Activated CD8-positive, alpha-beta memory T cell treated with anti-CD3 and anti-CD28 coated beads for 48 hours (primary cell): Measurements from ENCODE around the gene AUH.
"Not testable (repeated sequence)": the region's sequence is repeated elsewhere in the genome, so short reads cannot be mapped to it uniquely, and the experiment has no call there.

ENCODE experiments used
- DNase-seq, 3 experiments: peaks; one replicate each; pipeline ENCODE4 v3.0.0-alpha.2; 2020; ENCODE audit warnings: low read depth in 2 of 3, low spot score in 2 of 3

The AUH gene

GRCh38 chr9:91379426-91379825, 17.7 kb upstream of the AUH start:
- DNase-seq = no peak

DNA sequence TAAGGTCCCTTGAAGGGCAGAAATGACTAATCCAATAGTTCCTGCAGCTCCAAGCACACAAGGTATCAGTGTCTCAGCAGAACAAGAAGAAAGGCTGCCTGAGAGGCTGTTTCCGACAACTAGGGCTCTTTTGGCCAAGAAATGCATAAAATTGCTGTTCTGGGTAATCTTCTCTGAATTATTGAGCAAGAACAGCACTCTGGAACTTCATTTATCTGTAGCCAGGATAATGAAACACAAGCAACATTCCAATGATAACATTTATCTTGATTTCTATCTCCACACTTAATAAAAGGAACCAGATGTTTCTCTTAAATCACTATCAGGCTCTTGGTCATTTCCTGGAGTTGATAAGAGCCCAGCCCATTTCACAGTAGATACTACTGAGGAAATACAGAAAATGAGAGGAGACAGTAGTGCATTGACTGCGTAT, 17.0 kb upstream of the AUH start:
- DNase-seq = no peak

GRCh38 chr9:91378054-91378453, 16.3 kb upstream of the AUH start:
- DNase-seq = not testable (repeated sequence)

DNA sequence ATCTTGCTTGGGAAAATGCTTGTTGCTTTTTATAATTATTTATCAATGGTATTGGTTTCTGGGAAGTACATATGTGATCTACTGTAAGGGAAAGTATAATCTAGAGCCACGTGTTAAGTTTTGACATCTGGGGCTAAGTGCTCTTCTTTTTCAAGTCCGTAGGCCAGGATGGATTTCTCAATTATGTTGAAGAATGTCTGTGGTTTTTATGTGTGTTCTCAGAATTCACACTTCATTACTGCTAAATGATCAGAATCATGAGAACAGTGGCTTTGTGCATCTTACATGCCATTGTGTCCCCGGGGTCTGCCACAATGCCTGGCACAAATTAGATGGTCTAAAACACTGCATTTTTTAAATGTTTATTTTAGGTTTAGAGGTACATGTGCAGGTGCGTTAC, 14.5 kb upstream of the AUH start:
- no peak for DNase-seq

DNA sequence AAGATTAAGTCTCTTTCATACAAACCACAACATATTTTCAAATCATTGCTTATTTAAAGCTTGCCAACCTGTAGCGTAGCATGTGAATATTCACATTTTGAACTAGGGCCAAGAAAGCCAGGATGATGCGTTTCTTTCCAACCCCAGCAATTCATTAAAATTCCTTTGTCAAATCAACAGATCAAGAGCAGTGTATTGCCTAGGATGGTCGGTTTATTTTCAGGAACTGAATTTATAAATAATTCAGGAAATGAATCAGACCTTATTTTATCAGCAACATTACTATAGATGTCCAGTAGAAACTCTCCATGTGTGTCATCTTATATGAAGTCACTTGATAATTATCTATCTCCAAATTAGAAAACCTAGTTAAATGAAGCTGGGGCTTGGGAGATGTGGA, 13.2 kb upstream of the AUH start:
- no peak for DNase-seq

DNA sequence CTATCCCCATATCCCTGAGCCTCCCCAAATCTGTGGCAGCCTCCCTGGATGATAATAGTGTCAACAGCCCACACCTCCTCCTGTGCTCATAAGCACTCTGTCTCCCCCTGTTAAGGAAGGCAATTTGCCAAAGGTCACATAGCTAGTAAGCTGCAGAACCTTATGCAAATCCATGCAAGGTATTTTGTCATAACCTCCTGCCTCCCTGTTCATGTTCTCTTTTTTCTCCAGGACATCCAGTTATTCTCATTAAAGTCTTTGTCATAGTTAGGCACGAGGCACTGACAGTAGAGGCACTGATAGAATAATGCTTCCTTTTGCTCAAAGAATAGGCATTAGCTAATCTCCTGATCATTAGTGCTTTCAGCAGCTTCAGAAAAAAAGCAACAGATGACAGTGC, 10.2 kb upstream of the AUH start:
- DNase-seq = no peak

DNA sequence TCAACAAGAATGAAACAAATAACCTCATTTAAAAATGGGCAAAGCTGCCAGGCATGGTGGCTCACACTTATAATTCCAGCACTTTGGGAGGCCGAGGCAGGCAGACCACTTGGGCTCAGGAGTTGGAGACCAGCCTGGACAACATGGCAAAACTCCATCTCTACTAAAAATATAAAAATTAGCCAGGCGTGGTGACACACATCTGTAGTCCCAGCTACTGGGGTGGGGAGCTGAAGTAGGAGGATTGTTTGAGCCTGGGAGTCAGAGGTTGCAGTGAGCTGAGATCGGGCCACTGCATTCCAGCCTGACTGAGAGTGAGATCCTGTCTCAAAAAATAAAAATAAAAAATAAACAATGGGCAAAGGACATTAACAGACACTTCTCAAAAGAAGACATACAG, 8.3 kb upstream of the AUH start:
- DNase-seq = not testable (repeated sequence)

DNA sequence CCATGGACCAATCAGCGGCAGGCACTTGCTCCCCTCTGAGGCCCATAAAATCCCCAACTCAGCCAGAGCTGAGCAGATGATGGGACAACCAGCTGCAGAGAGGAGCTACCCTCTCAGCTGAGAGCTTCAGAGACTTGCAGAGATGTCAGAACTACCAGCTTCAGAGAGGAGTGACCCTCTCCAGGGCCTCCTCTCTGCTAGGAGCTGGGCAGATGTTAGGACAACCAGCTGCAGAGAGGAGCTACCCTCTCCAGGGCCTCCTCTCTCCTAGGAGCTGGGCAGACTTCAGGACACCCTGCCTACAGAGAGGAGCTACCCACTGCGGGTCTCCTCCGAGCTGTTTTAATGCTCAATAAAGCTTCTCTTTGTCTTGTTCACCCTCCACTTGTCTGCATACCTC, 3.0 kb upstream of the AUH start:
- DNase-seq = no peak

DNA sequence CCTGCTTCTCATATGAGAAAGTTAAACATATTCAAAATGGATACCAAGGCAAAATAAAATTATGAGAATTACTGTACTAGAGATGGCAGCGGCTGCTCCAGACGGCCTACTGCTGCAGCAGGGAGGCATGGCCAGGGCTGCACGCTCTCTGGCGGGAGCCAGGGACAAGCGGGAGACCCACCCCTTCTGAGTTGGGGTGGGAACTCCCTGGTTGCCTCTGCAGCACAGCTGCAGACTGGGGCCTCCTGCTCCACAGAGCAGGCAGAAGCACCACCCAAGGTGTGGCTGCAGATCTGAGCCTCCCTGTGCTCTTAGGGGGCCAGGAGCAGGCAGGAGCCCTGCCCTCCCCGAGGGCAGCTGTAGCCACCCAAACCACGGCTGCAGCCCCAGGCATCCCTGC, 2.3 kb upstream of the AUH start:
- no peak for DNase-seq

GRCh38 chr9:91362051-91362611, 413 bp upstream of the AUH start:
- DNase-seq = no peak

GRCh38 chr9:91360551-91361290, 997 bp downstream of the AUH start:
- DNase-seq = no peak

GRCh38 chr9:91359734-91360470, 1.8 kb downstream of the AUH start:
- DNase-seq = no peak

GRCh38 chr9:91359083-91359482, 2.6 kb downstream of the AUH start:
- DNase-seq = no peak

GRCh38 chr9:91354881-91355280, 6.8 kb downstream of the AUH start:
- DNase-seq = no peak

DNA sequence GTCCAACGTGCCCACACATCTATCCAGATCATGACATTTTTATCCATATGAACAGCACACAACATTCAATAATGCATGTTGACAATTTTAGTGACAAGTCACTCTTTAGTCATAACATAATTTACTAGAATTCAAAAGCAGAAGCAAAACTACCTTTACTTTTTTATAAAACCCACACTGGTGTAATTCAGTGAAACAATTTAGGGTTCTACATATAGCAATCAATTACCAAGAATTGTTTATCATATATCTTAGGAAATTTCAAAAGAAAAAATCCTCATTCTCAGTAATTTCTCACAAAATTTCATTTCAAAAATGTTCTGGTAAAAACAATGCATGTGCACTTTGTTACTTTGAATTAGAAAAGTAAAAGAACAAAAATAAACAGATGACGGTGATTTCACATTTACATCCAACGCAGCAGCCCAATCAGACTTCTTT, 12.6 kb downstream of the AUH start:
- no peak for DNase-seq

DNA sequence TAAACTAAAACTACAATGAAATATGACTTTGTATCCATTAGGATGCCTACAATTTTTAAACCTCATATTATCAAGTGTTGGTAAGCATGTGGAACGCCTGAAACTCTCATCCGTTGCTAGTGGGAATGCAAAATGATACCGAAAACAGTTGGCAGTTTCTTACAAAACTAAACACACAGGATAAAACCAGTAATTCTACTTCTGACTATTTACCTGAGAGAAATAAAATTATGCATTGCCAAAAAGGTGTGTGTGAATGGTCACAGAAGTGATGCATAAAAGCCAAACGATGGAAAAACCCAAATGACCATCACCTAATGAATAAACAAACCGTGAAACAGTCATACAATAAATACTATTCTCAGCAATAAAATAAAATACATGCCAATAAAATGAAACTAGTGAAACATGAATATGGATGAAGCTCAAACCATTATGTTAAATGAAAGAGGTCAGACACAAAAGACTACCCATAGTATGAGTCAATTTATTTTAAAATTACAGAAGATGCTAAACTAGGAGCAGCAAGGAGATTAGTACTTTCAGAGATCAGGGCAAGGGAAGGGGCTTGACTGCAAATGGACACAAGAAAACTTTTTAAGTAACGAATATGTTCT, 13.4 kb downstream of the AUH start:
- DNase-seq = no peak

DNA sequence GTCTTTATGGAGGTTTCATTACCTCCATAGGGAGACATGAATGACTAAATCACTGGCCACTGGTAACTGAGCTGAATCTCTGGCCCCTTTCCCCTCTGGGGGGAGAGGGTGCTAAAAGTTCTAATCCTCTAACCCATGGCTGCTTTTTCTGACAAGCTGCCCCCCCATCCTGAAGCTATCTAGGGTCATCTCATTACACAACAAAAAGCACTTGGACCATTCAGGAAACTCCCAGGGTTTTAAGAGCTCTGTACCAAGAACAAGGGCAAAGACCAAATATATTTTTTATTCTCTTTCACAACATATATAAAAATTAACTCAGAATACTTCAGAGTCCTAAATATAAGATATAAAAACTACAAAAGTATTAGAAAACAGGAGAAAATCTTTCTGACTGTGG, 14.3 kb downstream of the AUH start:
- DNase-seq = no peak

- no peak for DNase-seq
Observed at GRCh38 chr9:91346644-91347043, 15.1 kb downstream of the AUH start.

DNA sequence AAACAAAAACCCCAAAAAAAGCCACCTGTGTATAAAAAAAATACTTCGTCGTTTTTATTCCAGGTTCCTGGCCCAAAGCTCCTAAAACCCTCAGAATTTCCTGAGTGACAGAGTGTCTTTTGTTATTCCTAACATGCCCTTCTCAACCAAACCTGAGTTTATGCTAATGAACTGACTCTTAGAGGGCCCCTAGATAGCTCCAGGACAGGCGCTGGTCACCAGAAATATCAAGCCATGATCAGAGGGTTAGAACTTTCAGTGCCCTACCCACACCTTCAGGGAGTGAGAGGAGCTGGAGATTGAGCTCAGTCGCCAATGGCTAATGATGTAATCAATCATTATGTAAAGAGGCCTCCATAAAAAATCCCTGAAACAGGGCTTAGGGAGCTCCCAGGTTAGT, 15.7 kb downstream of the AUH start:
- no peak for DNase-seq

DNA sequence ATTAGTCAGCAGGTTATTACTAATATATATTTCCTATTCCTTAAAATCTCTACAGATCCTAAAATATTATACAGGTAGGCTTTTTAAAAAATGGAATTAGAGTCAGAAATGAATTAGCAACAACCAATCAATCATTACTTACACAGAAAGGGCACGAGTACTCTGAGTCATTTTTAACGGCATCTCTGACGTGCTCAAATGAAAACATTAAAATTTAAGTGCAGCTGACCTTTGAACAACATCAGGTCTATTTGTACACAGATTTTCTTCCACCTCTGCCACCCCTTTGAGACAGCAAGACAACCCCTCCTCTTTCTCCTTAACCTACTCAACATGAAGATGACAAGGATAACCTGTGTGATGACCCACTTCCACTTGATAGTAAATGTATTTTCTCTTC, 19.1 kb downstream of the AUH start:
- DNase-seq = no peak

- no peak for DNase-seq
Observed at GRCh38 chr9:91341749-91342148, 20.0 kb downstream of the AUH start.

GRCh38 chr9:91341258-91341746, 20.4 kb downstream of the AUH start:
- no peak for DNase-seq
